Measurements from ENCODE around the gene ASB6.
"Not testable (repeated sequence)": the region's sequence is repeated elsewhere in the genome, so short reads cannot be mapped to it uniquely, and the experiment has no call there.

Gene ASB6

DNA sequence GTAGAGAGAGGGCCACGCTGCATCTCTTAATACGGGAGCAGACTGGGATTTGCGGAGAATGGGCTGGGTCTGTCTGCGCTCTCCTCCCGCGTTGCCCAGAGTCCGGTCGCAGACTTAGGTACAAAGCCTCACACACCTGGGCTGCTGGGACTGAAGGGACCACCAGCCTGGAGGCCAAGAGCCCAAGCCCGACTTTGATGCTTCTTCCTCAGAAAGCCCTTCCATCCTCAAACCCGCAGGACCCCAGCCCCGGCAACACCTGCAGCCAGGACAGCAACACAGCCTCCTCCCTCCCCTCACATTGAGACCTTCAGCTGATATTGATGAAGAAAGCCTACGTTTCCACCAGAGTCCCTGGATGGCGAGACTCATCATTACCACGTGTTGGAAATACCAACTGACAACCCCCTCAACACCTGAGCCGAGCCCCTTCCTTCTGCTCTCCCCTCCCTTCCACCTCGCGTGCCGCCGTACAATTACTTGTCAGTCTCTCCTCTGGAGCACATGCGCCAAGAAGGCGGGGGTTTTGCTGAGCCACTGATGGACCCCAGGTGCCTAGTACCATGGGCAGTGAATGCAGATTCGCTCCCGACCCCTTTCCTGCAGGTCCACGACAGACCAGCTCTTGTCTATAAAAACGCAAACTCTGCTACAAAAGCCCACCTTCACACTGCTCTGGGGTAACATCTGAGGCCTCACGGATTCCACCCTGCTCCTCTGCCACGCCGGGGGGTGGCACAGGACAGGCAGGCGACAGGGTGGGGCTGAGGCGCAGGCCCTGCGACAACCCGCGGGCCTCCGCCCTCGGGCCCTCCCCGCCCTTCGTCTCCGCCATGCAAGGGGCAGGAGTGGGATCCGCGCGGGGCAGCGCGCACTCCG lies 841 bp downstream of the ASB6 start:
- DNase-seq: no peak

DNA sequence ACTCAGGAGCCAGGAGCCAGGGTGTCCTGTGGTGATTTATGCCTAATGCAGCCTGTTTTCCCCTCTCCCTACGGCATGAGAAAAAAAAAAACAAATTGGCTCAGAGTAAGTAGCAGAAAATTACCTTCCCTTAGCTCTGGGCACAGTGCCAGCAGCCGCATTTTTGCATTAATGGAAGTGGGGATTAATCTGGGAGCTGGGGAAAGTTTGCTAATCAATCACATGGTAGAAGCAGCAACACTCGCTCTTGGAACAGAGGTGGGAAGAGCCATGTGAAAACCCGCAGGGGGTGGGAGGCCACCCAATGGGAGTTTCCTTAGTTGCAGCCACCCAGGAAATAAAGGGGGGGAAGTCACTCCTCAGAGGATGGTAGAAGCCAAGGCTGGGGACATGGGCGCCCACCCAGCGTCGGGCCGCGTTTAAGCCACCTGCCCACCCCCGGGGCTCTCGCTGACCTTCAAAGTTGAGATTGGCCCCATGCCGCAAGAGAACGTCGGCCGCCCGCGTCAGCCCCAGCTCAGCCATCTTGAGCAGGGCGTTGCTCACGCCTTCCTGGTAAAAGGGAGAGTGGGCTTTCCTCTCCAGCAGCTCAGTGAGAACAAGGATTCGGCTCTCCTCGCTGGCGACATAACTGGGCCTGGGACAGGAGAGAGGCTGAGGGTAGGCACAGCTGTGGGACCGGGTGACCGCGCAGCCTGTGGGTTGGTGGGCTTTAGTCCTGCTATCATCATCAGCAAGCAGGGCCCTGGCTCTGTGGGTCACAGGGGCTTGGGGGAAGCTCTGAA lies 1.7 kb downstream of the ASB6 start:
- DNase-seq: no peak

DNA sequence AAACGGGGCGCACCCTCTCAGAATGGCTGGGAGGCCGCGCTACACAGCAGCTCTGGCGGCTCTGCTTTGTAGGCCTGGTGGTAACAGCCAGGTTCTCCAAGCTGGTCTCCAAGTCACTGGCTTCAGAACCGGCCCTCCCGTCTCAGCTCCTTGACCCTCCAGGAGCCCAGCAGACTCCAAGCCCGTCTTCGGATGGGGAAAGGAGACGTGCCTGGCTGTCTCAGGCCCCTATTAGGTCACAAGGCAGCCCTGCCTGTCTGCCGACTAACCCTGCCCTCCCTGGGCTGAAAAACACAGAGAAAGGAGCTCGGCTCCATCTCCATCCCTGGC lies 2.2 kb downstream of the ASB6 start:
- DNase-seq: no peak

DNA sequence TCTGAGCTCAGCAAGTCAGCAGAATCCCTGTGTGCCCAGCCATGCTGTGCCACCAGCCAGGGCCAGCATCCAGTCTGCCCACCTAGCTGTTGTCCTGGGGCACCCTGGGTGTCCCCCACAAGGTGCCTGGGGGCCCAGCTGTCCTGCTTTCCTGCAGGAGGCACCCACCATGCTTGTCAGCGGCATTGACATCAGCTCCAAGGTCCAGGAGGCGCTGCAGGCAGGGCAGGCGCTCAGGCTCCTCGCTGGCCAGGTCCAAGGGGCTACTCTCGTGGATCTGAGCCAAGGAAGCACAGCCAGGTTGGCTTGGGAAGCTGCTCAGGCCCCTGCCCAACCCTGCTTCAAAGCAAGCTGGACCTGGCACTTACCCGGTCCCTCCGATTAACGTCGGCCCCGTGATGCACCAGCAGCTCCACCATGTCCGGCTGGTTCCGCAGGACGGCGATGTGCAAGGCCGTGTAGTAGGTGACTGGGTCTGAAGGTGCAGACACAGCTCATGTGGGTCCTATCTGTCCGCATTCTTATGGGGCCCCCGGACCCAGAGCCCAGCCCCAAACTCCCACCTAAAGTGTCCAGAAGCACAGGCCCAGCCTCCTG lies 2.8 kb downstream of the ASB6 start:
- no peak for DNase-seq

DNA sequence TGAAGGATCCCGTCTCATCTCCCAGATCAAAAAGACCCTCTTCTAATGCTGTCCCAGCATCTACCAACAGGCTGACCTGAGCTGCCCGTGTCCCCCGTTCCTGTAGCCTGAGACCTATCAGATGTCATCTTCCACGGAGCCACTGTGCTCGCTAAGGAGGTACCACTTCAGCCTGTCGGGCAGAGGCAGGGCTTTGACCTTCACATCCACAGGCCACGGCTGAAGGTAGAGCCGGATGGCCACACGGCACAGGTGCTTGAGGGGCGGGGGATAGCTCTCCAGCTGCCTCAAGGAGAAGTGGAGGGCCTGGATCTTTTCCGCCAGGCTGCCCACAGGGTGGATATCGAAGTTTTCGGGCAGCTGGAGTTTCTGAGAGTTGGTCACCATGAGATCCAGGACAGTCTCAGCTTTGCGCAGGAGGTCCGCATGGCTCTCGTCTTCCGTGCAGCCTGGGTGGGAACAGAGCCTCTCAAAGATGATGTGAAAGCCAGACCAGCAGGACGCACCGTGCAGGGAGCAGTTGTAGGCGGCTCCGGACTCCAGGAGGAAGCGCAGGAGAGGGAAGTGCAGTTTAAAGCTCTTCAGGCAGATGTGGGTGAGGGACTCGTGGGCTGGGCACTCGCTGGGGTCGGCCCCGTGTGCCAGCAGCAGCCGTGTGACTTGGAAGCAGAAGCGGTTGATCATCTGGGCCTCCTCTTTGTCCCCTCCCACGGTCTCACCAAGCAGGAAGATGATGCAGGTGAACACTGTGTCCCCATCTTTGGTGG lies 4.1 kb downstream of the ASB6 start:
- DNase-seq: no peak

DNA sequence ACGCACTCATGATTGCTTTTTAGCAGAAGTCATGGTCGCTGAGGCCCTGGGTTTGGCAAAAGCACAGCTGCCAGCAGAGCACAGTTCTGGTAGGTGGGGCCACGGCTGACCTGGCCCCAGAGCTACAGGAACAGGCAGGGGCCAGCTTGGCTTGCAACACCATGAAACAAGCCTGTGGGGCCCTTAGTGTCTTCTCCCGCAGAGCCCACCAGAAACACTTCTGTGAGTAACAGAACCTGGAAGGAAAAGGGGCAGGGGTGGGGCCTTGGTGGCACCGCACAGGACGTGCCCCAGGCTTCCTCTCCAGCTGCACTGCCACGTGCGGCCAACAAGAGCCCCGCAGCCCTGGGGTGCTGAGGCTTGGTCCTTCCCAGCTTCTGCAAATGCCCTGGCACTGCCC lies 4.8 kb downstream of the ASB6 start:
- no peak for DNase-seq

DNA sequence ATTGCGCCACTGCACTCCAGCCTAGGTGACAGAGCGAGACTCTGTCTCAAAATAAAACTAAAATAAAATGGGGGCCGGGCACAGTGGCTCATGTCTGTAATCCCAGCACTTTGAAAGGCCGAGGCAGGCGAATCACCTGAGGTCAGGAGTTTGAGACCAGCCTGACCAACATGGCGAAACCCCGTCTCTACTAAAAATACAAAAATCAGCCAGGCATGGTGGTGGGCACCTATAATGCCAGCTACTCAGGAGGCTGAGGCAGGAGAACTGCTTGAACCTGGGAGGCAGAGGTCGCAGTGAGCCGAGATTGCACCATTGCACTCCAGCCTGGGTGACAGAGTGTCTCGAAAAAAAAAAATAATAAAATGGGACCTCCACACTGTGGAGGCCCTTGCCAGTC lies 5.6 kb downstream of the ASB6 start:
- DNase-seq: not testable (repeated sequence)

DNA sequence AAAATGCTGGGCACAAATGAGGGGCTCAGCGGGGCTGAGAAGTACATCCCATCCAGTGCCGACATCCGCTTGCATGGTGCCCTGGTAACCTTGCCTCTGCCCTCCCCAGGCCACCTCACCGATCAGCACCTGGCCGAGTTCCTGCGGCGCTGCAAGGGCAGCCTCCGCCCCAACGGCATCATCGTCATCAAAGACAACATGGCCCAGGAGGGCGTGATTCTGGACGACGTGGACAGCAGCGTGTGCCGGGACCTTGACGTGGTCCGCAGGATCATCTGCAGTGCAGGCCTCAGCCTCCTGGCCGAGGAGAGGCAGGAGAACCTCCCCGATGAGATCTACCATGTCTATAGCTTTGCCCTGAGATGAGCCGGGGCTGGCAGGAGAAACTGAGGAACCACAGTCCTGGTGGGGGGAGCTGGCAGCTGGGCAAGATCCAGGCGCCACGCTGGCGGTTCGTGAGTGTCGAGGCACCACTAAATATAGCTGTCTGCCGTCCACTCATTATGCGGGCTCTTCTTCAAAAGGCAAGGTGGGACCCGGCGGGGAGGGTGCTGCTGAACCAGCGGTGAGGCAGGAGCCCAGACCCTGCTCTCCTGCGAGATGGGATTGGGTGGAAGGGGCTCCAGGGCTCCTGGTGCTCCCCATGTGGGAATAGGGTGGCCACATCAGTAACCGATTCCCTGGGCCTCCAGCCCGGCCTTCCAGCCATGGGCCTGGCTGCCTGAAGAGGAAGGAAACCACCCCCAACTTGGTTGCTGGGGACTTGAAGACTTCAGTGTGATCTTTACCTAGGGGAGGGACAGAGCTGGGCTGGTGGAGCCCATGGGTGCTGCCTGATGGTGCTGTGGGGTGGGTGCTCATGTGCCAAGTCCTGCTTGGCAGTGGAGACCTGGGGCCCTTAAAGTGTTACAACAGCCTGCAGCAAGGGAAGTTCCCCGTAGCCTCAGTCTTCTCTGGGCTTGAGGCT lies 6.6 kb downstream of the ASB6 start:
- no peak for DNase-seq

DNA sequence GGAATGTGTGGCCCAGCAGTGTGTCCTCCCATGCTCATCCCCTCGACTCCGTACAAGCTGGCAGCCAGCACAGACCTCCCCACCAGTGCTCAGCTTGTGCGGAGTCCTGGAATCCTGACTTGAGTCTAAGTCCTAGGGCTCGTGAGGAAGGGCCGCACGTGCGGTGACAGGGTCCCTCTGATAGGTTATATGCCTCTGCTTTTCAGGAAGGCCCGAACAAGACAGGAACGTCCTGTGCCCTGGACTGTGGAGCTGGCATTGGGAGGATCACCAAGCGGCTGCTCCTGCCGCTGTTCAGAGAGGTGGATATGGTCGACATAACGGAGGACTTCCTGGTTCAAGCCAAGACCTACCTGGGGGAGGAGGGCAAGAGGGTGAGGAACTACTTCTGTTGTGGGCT lies 8.1 kb downstream of the ASB6 start:
- DNase-seq: no peak

DNA sequence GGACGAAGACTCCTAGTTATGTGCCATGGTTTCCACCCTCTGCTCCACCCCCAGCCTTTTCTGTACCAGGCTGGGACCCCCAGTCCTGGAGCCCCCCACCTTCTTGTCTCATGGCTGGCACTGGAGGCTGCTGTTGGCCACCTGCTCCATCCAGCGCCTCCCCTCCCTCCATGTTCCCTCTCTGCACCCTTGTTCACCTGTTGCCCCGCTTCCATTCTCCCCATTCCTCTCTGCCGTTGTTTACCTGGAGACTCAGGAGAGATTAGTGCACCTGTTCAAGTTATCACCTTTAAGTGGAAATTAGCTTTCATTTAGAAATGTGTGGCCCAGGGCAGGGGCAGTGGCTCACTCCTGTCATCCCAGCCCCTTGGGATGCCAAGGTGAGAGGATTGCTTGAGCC lies 8.7 kb downstream of the ASB6 start:
- no peak for DNase-seq

DNA sequence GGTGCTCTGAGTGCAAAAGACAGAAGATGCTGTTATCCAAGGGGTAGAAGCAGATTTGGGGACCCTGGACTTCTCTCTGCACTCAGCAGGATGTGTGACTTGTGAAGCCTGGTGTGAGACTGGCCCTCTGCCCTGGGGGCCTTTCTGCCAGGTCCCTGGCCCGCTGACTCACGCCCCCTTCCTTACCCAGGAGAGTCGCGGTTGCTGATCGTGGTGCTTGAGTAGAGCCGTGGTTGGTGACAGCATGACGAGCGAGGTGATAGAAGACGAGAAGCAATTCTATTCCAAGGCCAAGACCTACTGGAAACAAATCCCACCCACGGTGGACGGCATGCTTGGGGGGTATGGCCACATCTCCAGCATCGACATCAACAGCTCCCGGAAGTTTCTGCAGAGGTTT lies 9.5 kb downstream of the ASB6 start:
- no peak for DNase-seq

DNA sequence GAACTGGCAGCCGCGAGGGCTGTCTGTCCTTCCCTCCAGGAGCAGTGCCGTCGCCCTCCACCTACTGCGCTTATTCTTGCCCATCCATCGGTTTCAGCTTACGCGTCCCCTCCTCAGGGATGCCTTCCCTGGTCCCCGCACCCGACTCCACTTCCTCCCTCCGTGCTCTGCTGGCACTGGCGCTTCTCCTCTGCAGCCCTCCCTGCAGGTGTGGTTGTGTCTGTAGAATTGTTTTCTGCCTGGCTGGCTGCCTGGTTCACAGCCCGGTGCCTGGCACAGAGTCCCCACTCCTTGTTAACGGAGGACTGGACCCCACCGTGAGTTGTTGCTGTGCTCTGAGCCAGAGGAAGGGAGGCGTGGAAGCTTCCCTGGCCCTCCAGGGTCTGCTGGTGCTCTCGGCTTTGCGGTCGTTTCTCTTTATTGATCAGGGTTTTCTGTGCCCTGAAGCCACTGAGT lies 10.2 kb downstream of the ASB6 start:
- DNase-seq: no peak

DNA sequence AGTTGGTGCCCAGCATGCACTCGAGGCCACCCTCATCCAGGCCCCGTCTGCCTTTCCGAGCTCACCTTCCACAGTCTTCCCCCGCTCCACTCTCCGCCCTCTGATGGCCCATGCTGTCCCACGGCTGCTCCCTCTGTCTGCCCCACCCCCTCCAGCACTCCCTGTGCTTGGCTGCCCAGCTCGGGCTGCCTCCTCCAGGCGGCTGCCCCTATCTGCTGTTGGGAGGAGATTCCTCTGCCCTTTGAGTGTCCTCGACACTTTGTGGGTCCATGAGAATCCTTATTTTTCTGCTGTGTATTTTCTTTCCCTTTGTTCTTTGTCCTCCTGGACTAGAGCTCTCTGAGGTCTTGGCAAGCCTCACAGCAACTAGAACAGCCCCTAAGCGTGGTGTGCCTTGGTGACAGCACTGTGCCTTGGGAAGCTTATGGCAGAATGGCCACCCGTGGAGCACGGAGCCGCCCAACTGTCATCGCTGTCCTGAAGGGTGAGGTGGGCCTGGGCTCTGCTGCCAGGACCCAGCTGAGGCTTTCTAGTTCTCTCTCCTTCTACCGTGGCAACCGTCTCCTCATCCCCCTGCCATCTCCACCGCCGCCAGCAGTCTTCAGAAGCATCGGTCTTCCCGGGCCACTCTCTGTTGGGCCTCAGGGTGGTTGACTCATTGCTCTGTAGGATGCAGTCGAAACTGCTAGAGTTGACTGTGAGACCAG lies 10.8 kb downstream of the ASB6 start:
- DNase-seq: no peak

DNA sequence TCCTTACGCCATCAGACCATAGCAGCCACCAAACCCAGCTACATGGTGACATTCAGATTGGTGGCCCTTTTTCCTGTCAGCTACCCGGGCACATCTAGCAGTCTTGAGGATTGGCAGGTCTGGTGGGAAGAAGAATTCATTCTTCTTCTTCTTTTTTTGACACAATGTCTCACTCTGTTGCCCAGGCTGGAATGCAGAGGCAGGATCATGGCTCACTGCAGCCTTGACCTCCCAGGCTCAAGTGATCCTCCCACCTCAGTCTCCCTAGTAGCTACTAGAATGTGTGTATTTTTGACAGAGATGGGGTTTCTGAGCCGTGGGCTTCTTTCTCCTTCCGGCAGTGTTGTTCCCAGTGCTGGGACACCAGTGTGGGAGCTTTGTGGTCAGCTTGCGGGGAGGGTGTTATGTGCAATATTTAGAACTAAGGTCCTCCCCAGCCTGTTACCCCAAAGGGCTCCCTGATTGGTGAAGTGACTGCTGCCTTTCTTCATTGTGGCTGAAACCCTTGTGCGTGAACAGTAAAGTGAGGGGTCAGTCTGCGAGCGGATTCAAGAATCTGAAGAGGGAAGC lies 12.6 kb downstream of the ASB6 start:
- DNase-seq: no peak

DNA sequence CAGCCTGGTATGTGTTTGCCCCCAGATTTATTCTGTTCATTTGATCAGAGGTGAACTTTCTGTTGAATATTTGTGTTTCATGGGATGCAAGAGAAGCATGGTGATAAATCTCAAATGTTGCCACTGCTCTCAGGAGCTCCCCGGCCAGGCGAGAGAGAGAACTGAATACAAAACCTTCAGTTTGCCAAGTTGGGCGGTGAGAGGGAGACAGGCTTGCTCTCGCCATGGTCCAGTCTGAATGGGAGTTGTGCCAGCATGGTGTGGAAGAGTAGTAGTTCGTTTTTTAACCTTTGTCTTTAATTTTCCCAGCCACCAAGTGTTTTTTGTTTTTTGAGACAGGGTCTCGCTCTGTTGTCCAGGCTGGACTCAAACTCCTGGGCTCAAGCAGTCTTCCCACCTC lies 13.2 kb downstream of the ASB6 start:
- no peak for DNase-seq

DNA sequence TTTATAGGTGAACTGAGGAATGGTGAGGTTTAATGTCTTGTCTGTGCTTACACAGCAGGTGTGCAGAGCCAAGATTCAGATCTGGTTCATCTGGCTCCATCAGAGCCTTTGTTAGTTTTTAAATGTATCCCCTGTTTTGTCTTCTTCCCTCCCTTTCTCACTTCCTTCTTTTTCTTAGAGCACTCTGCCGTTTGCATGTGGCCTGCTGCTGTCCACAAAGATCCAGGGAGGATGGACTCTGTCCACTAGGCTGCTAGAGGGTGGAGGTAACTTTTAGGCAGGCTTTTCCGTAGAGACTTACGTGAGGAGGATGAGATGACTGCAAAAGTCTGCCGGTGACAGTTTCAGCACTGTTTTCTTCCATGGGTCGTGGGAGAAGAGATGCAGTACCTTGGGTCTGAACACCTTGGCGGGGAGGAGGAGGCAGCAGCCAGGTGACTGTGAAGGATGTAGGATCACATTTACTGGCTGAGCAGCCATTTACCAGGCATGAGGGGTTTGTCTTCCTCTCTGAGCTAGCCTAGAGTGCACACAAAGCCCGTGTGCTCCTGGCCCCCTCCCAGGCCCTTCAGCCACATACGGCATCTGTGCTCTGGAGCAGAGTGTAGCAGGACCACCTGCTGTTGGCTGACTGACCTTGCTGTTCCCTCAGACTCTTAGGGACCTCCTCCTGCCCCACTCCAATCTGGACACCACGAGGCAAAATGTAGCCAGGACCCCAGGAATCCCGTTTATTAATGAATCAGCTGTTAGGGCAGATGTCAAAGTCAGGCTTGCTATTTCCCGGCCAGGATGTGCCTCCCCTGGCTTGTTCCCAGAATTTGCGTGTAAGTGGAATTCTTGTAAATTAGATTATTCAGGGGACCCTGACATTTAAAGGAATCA lies 14.2 kb downstream of the ASB6 start:
- DNase-seq: no peak

DNA sequence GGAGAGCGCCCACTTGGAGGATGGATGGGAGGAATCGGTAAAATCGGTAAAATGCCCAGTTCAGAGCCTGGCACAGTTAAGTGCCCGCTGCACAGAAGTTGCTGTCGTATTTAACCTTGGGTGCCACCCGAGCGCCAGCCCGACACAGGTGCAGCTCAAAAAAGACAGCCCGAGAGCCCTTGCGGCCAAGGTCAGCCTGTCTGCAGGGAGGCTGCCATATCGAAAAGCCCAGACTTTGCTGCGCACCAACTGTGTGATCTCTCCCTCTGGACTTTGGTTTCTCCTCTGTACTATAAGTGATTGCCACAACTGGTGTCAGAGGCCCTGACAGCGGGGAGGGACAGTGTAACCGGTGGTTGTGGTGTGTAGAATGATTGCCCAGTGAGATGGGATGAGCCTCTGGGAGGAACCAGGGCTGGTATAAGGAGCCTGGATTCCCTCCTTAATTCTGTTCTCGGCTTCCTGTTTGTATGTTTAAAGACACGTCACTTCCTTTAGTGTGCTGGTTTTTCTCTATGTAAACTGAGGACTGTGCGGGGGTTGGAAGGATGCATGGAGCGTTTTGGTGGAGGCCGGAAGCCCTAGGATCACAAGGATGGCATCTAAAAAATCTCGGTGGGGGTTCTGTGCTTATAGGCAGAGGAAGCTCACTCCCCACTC lies 15.2 kb downstream of the ASB6 start:
- no peak for DNase-seq

DNA sequence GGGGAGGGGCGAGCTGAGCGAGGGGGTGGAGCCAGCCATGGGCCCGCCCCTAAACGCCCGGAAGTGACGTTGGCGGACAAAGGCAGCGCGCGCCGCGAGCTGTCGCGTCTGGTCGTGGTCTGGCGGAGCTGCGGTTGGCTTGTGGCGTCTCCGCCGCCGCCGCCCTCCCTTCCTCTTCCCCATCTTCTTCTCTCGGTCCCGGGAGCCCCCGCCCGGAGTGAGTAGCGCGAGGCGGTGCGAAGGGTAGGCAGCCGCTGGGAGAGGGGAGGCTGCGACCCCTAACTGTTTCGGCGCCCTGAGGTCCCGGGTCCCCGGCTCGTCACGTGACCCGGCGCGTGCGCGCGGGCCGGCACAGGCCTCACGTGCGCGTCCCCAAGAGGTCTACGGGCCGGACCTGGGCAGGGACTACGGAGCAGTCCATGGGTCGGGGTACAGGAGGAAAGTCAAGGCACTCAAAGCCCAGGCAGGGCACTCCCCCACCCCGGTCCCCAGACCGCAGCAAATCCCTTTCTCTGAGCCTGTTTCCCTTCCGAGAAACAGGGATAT lies 15.8 kb downstream of the ASB6 start, which contains the start of gene NTMT1:
NTMT1 (plus strand) TSS at position 85 of the 546 bp plus-strand sequence. CDS start 6,541 bp downstream, outside the sequence.
- DNase-seq: peak; percentile 89 to 90 (median 89)

DNA sequence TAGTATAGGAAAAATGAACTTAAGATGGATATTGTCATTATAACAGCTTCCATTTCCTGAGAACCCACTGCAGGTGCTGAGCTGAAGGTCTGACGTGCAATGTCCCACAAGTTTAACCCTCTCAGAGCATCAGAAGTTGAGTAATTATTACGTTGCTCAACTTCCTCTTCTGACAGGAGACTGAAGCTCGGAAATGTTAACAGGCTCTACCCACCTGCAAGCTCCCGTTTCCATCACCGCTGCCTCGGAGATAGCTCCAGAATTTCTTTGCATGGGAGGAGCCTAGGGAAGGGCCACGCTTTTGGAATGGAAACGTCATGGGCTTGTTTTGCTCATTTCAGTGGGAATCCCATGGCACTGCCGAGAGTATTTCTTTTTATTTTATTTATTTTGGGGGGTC lies 17.0 kb downstream of the ASB6 start:
- DNase-seq: no peak
